SK-N-SH treated with all-trans-retinoic acid at 6 μM for 48 hours (cell line): ENCODE results near the gene KIFC3.

Experiments
- ATAC-seq: fragments of 200-7000 bp; cut with Tn5 transposase; 3 replicates; pipeline ENCODE4 v1.9.1; 2020; ENCODE audit warnings: mild to moderate bottlenecking, moderate library complexity
- ARNTL ChIP-seq: fragments of 450-650 bp; formaldehyde crosslinking; IDR thresholded peaks from 2 replicates; pipeline ENCODE4 v1.5.0; 2020; ENCODE audit warnings: low read depth, mild to moderate bottlenecking, moderate library complexity, borderline replicate concordance
- BACH2 ChIP-seq: fragments of 250-450 bp; sonication (Bioruptor Pico); IDR thresholded peaks from 2 replicates; pipeline ENCODE4 v1.9.0; 2021; ENCODE audit warnings: mild to moderate bottlenecking, borderline replicate concordance
- CSDC2 ChIP-seq: fragments of 250-450 bp; sonication (Bioruptor Pico); IDR thresholded peaks from 2 replicates; pipeline ENCODE4 v1.5.0; 2020; ENCODE audit warnings: mild to moderate bottlenecking, moderate library complexity
- ESRRG ChIP-seq: fragments of 250-450 bp; sonication (Bioruptor Pico); IDR thresholded peaks from 2 replicates; pipeline ENCODE4 v1.6.1; 2021; ENCODE audit warnings: mild to moderate bottlenecking
- GLIS3 ChIP-seq: fragments of 250-450 bp; sonication (Bioruptor Pico); IDR thresholded peaks from 2 replicates; pipeline ENCODE4 v1.5.0; 2020; ENCODE audit warnings: mild to moderate bottlenecking, moderate library complexity
- ISL1 ChIP-seq: fragments of 250-450 bp; sonication (Bioruptor Pico); IDR thresholded peaks from 2 replicates; pipeline ENCODE4 v2.1.2; 2022; ENCODE audit warnings: mild to moderate bottlenecking, moderate library complexity
- OSR1 ChIP-seq: fragments of 250-450 bp; sonication (Bioruptor Pico); IDR thresholded peaks from 2 replicates; pipeline ENCODE4 v1.8.0; 2022; ENCODE audit warnings: moderate library complexity, mild to moderate bottlenecking, inconsistent platforms
- SNAI2 ChIP-seq: fragments of 250-450 bp; sonication (Bioruptor Pico); IDR thresholded peaks from 2 replicates; pipeline ENCODE4 v1.5.0; 2020; ENCODE audit warnings: mild to moderate bottlenecking, moderate library complexity
- TCF4 ChIP-seq: fragments of 250-450 bp; sonication (Bioruptor Pico); IDR thresholded peaks from 2 replicates; pipeline ENCODE4 v1.8.0; 2021; ENCODE audit warnings: mild to moderate bottlenecking, moderate library complexity, borderline replicate concordance
- TOX ChIP-seq: fragments of 250-450 bp; sonication (Bioruptor Pico); IDR thresholded peaks from 2 replicates; pipeline ENCODE4 v1.8.0; 2021; ENCODE audit warnings: mild to moderate bottlenecking, moderate library complexity, borderline replicate concordance
- ZC3H10 ChIP-seq: fragments of 250-450 bp; sonication (Bioruptor Pico); IDR thresholded peaks from 2 replicates; pipeline ENCODE4 v1.5.1; 2021; ENCODE audit warnings: mild to moderate bottlenecking, moderate library complexity
- ZFP3 ChIP-seq: fragments of 250-450 bp; sonication (Bioruptor Pico); IDR thresholded peaks from 2 replicates; pipeline ENCODE4 v1.5.0; 2020; ENCODE audit warnings: mild to moderate bottlenecking, moderate library complexity
- ZFP30 ChIP-seq: fragments of 450-650 bp; formaldehyde crosslinking; IDR thresholded peaks from 2 replicates; pipeline ENCODE4 v1.5.0; 2022; ENCODE audit warnings: mild to moderate bottlenecking, moderate library complexity
- ZNF8 ChIP-seq: fragments of 450-650 bp; formaldehyde crosslinking; IDR thresholded peaks from 2 replicates; pipeline ENCODE4 v1.5.0; 2020; ENCODE audit warnings: mild to moderate bottlenecking, moderate library complexity
- TF ChIP-seq, protein P1 (sequence below): fragments of 250-450 bp; sonication (Bioruptor Pico); IDR thresholded peaks from 2 replicates; pipeline ENCODE4 v1.5.0; 2020; ENCODE audit warnings: mild to moderate bottlenecking, moderate library complexity
- TF ChIP-seq, protein P2 (sequence below): fragments of 250-450 bp; sonication (Bioruptor Pico); IDR thresholded peaks from 2 replicates; pipeline ENCODE4 v1.8.0; 2020; ENCODE audit warnings: mild to moderate bottlenecking, moderate library complexity, borderline replicate concordance
- TF ChIP-seq, protein P3 (sequence below): fragments of 250-450 bp; sonication (Bioruptor Pico); IDR thresholded peaks from 2 replicates; pipeline ENCODE4 v1.5.1; 2021; ENCODE audit warnings: mild to moderate bottlenecking, moderate library complexity
- TF ChIP-seq, protein P4 (sequence below): fragments of 250-450 bp; sonication (Bioruptor Pico); IDR thresholded peaks from 2 replicates; pipeline ENCODE4 v1.8.0; 2021; ENCODE audit warnings: low read depth, mild to moderate bottlenecking, moderate library complexity, borderline replicate concordance
- TF ChIP-seq, protein P5 (sequence below): fragments of 250-450 bp; sonication (Bioruptor Pico); IDR thresholded peaks from 2 replicates; pipeline ENCODE4 v1.5.1; 2020; ENCODE audit warnings: low read depth, mild to moderate bottlenecking, moderate library complexity

Gene KIFC3

DNA sequence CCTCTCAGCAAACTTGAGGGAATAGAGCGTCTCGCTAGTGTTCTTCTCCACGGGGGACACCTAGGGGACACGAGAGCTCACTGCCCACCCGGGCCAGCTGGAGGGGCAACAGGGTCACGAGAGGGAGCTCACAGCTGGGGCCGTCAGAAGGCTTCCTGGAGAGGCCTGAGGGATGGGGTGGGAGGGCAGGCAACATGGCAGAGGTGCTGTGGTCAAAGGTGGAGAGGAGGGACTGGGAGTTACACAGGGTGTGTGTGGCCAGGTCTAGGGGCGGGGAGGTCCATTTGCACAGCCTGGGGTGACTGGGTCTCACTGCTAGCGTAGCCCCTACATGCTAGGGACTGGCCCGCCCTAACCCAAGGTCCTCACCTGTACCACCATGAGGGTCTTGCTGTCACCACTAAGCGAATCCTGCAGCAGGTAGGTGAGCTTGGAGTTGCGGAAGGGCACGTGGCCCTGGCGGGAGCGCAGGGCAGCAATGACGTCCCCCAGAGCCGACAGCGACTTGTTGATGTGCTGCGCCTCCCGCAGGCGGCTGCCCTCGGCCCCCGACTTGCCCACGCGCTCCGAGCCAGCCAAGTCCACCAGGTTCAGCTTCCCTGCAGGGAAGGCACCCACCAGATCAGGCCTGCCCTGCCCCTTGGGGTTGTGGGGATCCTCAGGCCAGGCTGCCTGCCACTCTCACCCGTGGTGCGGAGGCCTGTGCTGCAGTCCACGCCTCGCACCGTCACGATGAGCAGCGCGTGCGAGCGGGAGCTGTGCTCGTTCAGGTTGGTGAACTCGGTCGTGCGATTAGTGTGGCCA is 41.7 kb downstream of the KIFC3 start:
- ATAC-seq = no peak
- TF ChIP-seq ISL1 (CRISPR knock-in tag) = no peak
- TF ChIP-seq, protein P1, sequence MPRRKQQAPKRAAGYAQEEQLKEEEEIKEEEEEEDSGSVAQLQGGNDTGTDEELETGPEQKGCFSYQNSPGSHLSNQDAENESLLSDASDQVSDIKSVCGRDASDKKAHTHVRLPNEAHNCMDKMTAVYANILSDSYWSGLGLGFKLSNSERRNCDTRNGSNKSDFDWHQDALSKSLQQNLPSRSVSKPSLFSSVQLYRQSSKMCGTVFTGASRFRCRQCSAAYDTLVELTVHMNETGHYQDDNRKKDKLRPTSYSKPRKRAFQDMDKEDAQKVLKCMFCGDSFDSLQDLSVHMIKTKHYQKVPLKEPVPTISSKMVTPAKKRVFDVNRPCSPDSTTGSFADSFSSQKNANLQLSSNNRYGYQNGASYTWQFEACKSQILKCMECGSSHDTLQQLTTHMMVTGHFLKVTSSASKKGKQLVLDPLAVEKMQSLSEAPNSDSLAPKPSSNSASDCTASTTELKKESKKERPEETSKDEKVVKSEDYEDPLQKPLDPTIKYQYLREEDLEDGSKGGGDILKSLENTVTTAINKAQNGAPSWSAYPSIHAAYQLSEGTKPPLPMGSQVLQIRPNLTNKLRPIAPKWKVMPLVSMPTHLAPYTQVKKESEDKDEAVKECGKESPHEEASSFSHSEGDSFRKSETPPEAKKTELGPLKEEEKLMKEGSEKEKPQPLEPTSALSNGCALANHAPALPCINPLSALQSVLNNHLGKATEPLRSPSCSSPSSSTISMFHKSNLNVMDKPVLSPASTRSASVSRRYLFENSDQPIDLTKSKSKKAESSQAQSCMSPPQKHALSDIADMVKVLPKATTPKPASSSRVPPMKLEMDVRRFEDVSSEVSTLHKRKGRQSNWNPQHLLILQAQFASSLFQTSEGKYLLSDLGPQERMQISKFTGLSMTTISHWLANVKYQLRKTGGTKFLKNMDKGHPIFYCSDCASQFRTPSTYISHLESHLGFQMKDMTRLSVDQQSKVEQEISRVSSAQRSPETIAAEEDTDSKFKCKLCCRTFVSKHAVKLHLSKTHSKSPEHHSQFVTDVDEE (CRISPR knock-in tag) = no peak

DNA sequence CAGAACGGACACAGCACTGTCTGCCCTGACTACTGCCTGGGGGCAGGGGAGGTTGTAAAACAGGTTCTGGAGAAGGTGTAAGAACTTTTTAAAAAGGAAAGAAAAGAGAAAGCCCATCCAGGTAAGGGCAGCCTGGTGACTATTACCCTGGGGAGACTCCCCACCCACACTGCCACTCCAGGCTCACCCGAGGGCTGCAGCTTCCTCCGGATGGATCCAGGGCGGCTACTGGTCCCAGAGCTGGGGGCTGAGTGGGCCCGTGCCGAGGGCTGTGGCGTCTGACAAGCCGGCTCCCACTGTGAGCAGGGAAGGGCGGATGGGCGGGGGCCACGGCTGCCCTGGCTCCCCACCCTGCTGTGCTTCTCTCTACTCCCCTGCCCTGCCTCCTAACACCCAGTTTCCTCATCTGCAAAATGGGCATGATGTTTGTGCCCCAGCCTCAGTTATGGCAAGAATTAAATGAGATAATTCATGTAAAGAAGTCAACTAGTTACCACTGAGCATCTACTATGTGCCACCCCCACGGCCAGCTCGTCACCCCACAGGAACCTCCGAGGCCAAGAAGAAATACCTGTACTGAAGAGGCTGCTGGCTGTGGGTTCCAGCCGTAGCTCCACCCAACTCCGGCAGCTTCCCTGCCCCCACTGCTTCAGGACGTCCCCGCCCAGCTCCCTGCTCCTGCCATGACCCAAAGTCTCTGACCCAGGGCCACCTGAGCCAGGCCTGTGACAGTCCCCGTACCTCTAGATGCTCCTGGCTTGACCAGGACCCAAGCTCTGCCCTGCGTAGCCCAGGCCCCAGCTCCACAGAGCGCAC is 42.5 kb downstream of the KIFC3 start:
- TF ChIP-seq ARNTL (no peak), ZC3H10 (CRISPR knock-in tag) (no peak), BACH2 (CRISPR knock-in tag) (no peak), GLIS3 (CRISPR knock-in tag) (no peak), ESRRG (no peak), CSDC2 (no peak), OSR1 (CRISPR knock-in tag) (no peak), SNAI2 (CRISPR knock-in tag) (no peak), ISL1 (CRISPR knock-in tag) (no peak)
- TF ChIP-seq, protein P2, sequence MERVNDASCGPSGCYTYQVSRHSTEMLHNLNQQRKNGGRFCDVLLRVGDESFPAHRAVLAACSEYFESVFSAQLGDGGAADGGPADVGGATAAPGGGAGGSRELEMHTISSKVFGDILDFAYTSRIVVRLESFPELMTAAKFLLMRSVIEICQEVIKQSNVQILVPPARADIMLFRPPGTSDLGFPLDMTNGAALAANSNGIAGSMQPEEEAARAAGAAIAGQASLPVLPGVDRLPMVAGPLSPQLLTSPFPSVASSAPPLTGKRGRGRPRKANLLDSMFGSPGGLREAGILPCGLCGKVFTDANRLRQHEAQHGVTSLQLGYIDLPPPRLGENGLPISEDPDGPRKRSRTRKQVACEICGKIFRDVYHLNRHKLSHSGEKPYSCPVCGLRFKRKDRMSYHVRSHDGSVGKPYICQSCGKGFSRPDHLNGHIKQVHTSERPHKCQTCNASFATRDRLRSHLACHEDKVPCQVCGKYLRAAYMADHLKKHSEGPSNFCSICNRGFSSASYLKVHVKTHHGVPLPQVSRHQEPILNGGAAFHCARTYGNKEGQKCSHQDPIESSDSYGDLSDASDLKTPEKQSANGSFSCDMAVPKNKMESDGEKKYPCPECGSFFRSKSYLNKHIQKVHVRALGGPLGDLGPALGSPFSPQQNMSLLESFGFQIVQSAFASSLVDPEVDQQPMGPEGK (CRISPR knock-in tag) = no peak
- TF ChIP-seq, protein P3, sequence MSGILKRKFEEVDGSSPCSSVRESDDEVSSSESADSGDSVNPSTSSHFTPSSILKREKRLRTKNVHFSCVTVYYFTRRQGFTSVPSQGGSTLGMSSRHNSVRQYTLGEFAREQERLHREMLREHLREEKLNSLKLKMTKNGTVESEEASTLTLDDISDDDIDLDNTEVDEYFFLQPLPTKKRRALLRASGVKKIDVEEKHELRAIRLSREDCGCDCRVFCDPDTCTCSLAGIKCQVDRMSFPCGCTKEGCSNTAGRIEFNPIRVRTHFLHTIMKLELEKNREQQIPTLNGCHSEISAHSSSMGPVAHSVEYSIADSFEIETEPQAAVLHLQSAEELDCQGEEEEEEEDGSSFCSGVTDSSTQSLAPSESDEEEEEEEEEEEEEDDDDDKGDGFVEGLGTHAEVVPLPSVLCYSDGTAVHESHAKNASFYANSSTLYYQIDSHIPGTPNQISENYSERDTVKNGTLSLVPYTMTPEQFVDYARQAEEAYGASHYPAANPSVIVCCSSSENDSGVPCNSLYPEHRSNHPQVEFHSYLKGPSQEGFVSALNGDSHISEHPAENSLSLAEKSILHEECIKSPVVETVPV (CRISPR knock-in tag) = no peak
- ATAC-seq = no peak

DNA sequence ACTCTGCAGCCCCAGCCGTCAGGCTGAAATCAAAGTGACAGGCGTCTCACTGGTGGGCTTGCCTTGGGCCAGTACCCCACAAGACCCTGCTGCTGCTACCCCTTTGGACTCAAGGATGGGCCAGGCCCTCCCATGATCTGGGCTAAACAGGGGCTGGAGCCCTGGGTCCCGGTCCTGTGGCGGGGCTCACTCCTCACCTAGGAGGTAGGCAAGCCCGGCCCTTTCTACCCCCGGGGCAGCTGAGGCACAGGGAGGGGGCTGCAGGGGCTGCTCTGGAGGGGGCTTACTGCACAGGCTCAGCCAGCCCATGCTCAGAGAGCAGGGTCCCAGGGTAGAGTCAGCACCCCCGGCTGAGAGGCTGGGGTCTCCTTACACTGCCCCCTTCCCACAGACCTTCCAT is 43.2 kb downstream of the KIFC3 start:
- TF ChIP-seq ZFP30 (no peak), ESRRG (no peak), BACH2 (CRISPR knock-in tag) (no peak), ZFP3 (no peak), ARNTL (no peak), TOX (CRISPR knock-in tag) (no peak), ISL1 (CRISPR knock-in tag) (no peak), CSDC2 (no peak), TCF4 (CRISPR knock-in tag) (no peak), ZC3H10 (CRISPR knock-in tag) (no peak), ZNF8 (CRISPR knock-in tag) (no peak), GLIS3 (CRISPR knock-in tag) (no peak), OSR1 (CRISPR knock-in tag) (no peak)
- TF ChIP-seq, protein P1 (CRISPR knock-in tag) = no peak
- TF ChIP-seq, protein P2 (CRISPR knock-in tag) = no peak
- TF ChIP-seq, protein P4, sequence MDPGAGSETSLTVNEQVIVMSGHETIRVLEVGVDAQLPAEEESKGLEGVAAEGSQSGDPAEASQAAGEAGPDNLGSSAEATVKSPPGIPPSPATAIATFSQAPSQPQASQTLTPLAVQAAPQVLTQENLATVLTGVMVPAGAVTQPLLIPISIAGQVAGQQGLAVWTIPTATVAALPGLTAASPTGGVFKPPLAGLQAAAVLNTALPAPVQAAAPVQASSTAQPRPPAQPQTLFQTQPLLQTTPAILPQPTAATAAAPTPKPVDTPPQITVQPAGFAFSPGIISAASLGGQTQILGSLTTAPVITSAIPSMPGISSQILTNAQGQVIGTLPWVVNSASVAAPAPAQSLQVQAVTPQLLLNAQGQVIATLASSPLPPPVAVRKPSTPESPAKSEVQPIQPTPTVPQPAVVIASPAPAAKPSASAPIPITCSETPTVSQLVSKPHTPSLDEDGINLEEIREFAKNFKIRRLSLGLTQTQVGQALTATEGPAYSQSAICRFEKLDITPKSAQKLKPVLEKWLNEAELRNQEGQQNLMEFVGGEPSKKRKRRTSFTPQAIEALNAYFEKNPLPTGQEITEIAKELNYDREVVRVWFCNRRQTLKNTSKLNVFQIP = no peak
- TF ChIP-seq, protein P5, sequence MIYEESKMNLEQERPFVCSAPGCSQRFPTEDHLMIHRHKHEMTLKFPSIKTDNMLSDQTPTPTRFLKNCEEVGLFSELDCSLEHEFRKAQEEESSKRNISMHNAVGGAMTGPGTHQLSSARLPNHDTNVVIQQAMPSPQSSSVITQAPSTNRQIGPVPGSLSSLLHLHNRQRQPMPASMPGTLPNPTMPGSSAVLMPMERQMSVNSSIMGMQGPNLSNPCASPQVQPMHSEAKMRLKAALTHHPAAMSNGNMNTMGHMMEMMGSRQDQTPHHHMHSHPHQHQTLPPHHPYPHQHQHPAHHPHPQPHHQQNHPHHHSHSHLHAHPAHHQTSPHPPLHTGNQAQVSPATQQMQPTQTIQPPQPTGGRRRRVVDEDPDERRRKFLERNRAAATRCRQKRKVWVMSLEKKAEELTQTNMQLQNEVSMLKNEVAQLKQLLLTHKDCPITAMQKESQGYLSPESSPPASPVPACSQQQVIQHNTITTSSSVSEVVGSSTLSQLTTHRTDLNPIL (CRISPR knock-in tag) = no peak
- no peak for ATAC-seq
